GM12878 (cell line): ENCODE data around the gene KRR1. TPM values are rescaled to one million over a fixed set of nuclear protein-coding genes. Genes with fewer than 3 reads are reported as not detected.

Experiments used
- ATAC-seq: fragments of 200-7000 bp; cut with Tn5 transposase; 3 replicates; pipeline ENCODE4 v1.9.1; 2020; ENCODE audit warnings: mild to moderate bottlenecking, moderate library complexity
- Bru-seq: library from RNA; stranded (reverse); fragments of 400-500 nt; gene quantifications from one replicate; lab custom pipeline; 2021; lab: Mats Ljungman, UMichigan
- BruChase-seq, 2 experiments: library from RNA; stranded (reverse); fragments of 400-500 nt; gene quantifications; one replicate each; lab custom pipeline; 2021; lab: Mats Ljungman, UMichigan
- BruUV-seq: library from RNA; stranded (reverse); fragments of 400-500 nt; replicated peaks from 2 replicates; lab custom pipeline; 2021; lab: Mats Ljungman, UMichigan
- CTCF ChIA-PET: fragments of 300-600 bp; sonication (Branson Sonifier 250); formaldehyde crosslinking; extraction: SDS; loops from one replicate; lab custom pipeline; 2021; ENCODE audit warnings: inconsistent platforms; lab: Yijun Ruan, JAX
- POLR2A ChIA-PET: fragments of 350-600 bp; formaldehyde crosslinking; extraction: SDS; loops from one replicate; lab custom pipeline; 2021; ENCODE audit warnings: inconsistent platforms; lab: Charles Lee
- RAD21 ChIA-PET: fragments of 300-600 bp; sonication (Branson Sonifier 250); formaldehyde crosslinking; loops from one replicate; lab custom pipeline; 2023; ENCODE audit warnings: antibody characterized with exemption; ENCODE audit not compliant: unreplicated experiment; lab: Charles Lee
- SMC1A ChIA-PET: fragments of 300-600 bp; sonication (Branson Sonifier 250); formaldehyde crosslinking; loops from one replicate; lab custom pipeline; 2023; ENCODE audit not compliant: unreplicated experiment, uncharacterized antibody; lab: Charles Lee
- DNase-seq: peaks from one replicate; pipeline ENCODE4 v3.0.0-alpha.2; 2011; ENCODE audit warnings: low read depth, low spot score
- FAIRE-seq: peaks from 3 replicates; lab custom pipeline; 2011; peaks lifted over from hg19 to GRCh38; lab: Jason Lieb, UNC
- H2AFZ ChIP-seq: 2 replicates; pipeline ENCODE4 v1.6.0; 2011; ENCODE audit warnings: low read depth, low read length, control low read depth; ENCODE audit not compliant: control insufficient read depth
- H3K27ac ChIP-seq: 2 replicates; pipeline ENCODE4 v1.5.1; 2011; ENCODE audit warnings: control low read depth; ENCODE audit not compliant: control insufficient read depth, insufficient read depth
- H3K27me3 ChIP-seq, 2 experiments: replicated peaks in 1 of 2; 2 replicates each; pipeline versions ENCODE4 v1.6.0 to v1.6.1; 2011; ENCODE audit warnings: low read length in 1 of 2; ENCODE audit not compliant: control insufficient read depth in 2 of 2, insufficient read depth in 2 of 2
- H3K36me3 ChIP-seq, 2 experiments: 2 replicates each; pipeline ENCODE4 v1.5.1; 2011; ENCODE audit warnings: low read length in 1 of 2; ENCODE audit not compliant: control insufficient read depth in 2 of 2, insufficient read depth in 2 of 2
- H3K4me1 ChIP-seq: 2 replicates; pipeline ENCODE4 v1.6.1; 2011; ENCODE audit warnings: mild to moderate bottlenecking, low read length, moderate library complexity, mixed read lengths; ENCODE audit not compliant: control insufficient read depth, insufficient read depth
- H3K4me2 ChIP-seq: 2 replicates; pipeline ENCODE4 v1.6.0; 2011; ENCODE audit warnings: control low read depth; ENCODE audit not compliant: control insufficient read depth, insufficient read depth
- H3K4me3 ChIP-seq: fragments of 200-600 bp; sonication (generic); 2 replicates; pipeline ENCODE4 v1.5.1; 2016
- H3K79me2 ChIP-seq: 2 replicates; pipeline ENCODE4 v1.6.0; 2011; ENCODE audit warnings: low read length; ENCODE audit not compliant: control insufficient read depth, insufficient read depth
- H3K9ac ChIP-seq: 2 replicates; pipeline ENCODE4 v1.8.0; 2011; ENCODE audit warnings: low read length, control low read depth, mixed read lengths; ENCODE audit not compliant: control insufficient read depth, insufficient read depth
- H3K9me3 ChIP-seq: replicated peaks from 3 replicates; pipeline ENCODE4 v1.5.1; 2011; ENCODE audit warnings: mild to moderate bottlenecking, low read length; ENCODE audit not compliant: control insufficient read depth, insufficient read depth
- H4K20me1 ChIP-seq: 2 replicates; pipeline ENCODE4 v1.6.0; 2011; ENCODE audit not compliant: control insufficient read depth, insufficient read depth
- BACH1 ChIP-seq: fragments of 450-650 bp; IDR thresholded peaks from 2 replicates; pipeline ENCODE4 v1.6.1; 2017; ENCODE audit warnings: mild to moderate bottlenecking, borderline replicate concordance
- BCL11A ChIP-seq: IDR thresholded peaks from 2 replicates; pipeline ENCODE4 v1.6.1; 2011; ENCODE audit warnings: low read depth, low read length
- CEBPB ChIP-seq, 2 experiments: fragments of 150-350 bp in 1 of 2; IDR thresholded peaks; 2 replicates each; pipeline ENCODE4 v1.6.1; 2012 to 2014; ENCODE audit warnings: low read depth in 2 of 2, low read length in 2 of 2, borderline replicate concordance in 1 of 2, inconsistent platforms in 1 of 2
- HDAC2 ChIP-seq: fragments of 200-600 bp; sonication (generic); IDR thresholded peaks from 2 replicates; pipeline ENCODE4 v1.6.1; 2017
- HDAC6 ChIP-seq: fragments of 200-600 bp; sonication (generic); IDR thresholded peaks from one replicate; pipeline ENCODE4 v1.8.0; 2017; ENCODE audit warnings: antibody characterized with exemption; ENCODE audit not compliant: unreplicated experiment
- KAT2A ChIP-seq: conservative IDR thresholded peaks from 2 replicates; pipeline ENCODE4 v1.6.1; 2011; ENCODE audit warnings: low read depth, low read length; ENCODE audit not compliant: control insufficient read depth
- PML ChIP-seq: IDR thresholded peaks from 2 replicates; pipeline ENCODE4 v1.6.1; 2012; ENCODE audit warnings: low read length, inconsistent platforms
- SIN3A ChIP-seq: IDR thresholded peaks from 2 replicates; pipeline ENCODE4 v1.6.1; 2012; ENCODE audit warnings: low read depth, low read length, improper control_type of control experiment
- ZZZ3 ChIP-seq: IDR thresholded peaks from 2 replicates; pipeline ENCODE4 v1.6.1; 2011; ENCODE audit warnings: low read depth; ENCODE audit not compliant: control insufficient read depth, insufficient read length
- WGBS: methylation state at CpG from one replicate; pipeline ENCODE4 v1.1.6; 2016; ENCODE audit warnings: low lambda C conversion rate; ENCODE audit not compliant: insufficient replicate concordance, insufficient coverage; ENCODE audit errors: missing lambda C conversion rate; 5-methylcytosine and 5-hydroxymethylcytosine counted together
- in situ Hi-C: fragments of 300-500 bp; cut with MboI; formaldehyde crosslinking; loops from 9 replicates; pipeline ENCODE4 v1.14.3; 2018; ENCODE audit warnings: mixed read lengths
- intact Hi-C: fragments of 100-400 bp; cut with micrococcal nuclease; formaldehyde crosslinking; loops from one replicate; pipeline ENCODE4 v1.14.2; 2022; ENCODE audit not compliant: unreplicated experiment
- long read RNA-seq, 2 experiments: library from polyadenylated mRNA; unstranded; transcript quantifications; one replicate each; pipeline ENCODE4 v2.0.0, GENCODE V29; 2019 to 2020
- polyA minus RNA-seq, 3 experiments: library from RNA; depleted of rRNA, polyadenylated mRNA; stranded (reverse); fragments of >200 nt; gene quantifications; 2 replicates each; pipeline ENCODE4 v1.2.3, GENCODE V29; 2011
- polyA plus RNA-seq, 11 experiments: library from polyadenylated mRNA; depleted of rRNA in 4 of 11; unstranded in 6 of 11; stranded (reverse) in 5 of 11; fragments of >200 nt; fragmentation: Nextera tagmentation in 4 of 11; fragmentation: Illumina TruSeq in 1 of 11; extraction: Ambion mirVana in 4 of 11; extraction: Trizol in 1 of 11; gene quantifications; 1 replicate in 1 of 11; 2 replicates in 10 of 11; pipeline versions ENCODE4 v1.2.1 to v1.2.3, GENCODE V29; 2011 to 2016; ENCODE audit warnings: inconsistent platforms in 2 of 11, missing spikeins in 2 of 11, low read depth in 1 of 11
- total RNA-seq, 4 experiments: library from RNA; depleted of rRNA in 3 of 4; stranded (reverse); fragments of >200 nt in 3 of 4; fragmentation: Illumina TruSeq in 1 of 4; extraction: Trizol in 1 of 4; gene quantifications; 2 replicates each; pipeline versions ENCODE4 v1.2.1 to v1.2.3, GENCODE V29; 2013 to 2021
- TF ChIP-seq, protein P1 (sequence below), 3 experiments: IDR thresholded peaks in 2 of 3; conservative IDR thresholded peaks in 1 of 3; 2 replicates each; pipeline ENCODE4 v1.5.1; 2011; ENCODE audit warnings: low read depth in 3 of 3, low read length in 3 of 3, mild to moderate bottlenecking in 3 of 3, control low read depth in 2 of 3, moderate library complexity in 2 of 3, inconsistent platforms in 1 of 3, mixed read lengths in 1 of 3; ENCODE audit not compliant: control insufficient read depth in 2 of 3, insufficient read depth in 1 of 3; ENCODE audit errors: extremely low read depth in 1 of 3
- TF ChIP-seq, protein P2 (sequence below): IDR thresholded peaks from 2 replicates; pipeline ENCODE4 v1.6.1; 2011; ENCODE audit warnings: borderline replicate concordance, low read depth, mild to moderate bottlenecking, moderate library complexity, mixed read lengths, low read length; ENCODE audit not compliant: insufficient read depth; ENCODE audit errors: extremely low read length
- TF ChIP-seq, protein P3 (sequence below): IDR thresholded peaks from 2 replicates; pipeline ENCODE4 v1.6.1; 2012; ENCODE audit warnings: low read length, inconsistent platforms

The KRR1 gene
- 107 and 113 TPM in 2 replicates for total RNA-seq (2013; cell fraction: nucleolus; rRNA removed)
- 29.6 and 40.7 TPM in 2 replicates for total RNA-seq (2014; rRNA removed)
- total RNA-seq (2014; rRNA removed; fragmentation: Illumina TruSeq; extraction: Trizol) = 98.4 and 103 TPM in 2 replicates
- 69.8 and 73.1 TPM in 2 replicates for total RNA-seq (2021)
- 25.6 TPM for polyA plus RNA-seq (2011; ENCODE audit: low read depth)
- 61.6 and 119 TPM in 2 replicates for polyA plus RNA-seq (2011; rRNA removed)
- polyA plus RNA-seq (2011; cell fraction: cytosol; rRNA removed) = 10.9 and 13.6 TPM in 2 replicates
- 50.4 and 53.7 TPM in 2 replicates for polyA plus RNA-seq (2011; cell fraction: nucleus; rRNA removed)
- polyA plus RNA-seq (2012) = 35.8 and 43.2 TPM in 2 replicates
- polyA plus RNA-seq (2014; fragmentation: Illumina TruSeq; extraction: Trizol) = 76.1 and 89.3 TPM in 2 replicates
- polyA plus RNA-seq (2014; fragmentation: Nextera tagmentation; extraction: Ambion mirVana) = 10 to 100 TPM; 74.4 to 81.0 TPM
- 44.0 and 62.1 TPM in 2 replicates for polyA plus RNA-seq (2014; rRNA removed)
- polyA plus RNA-seq (2016; fragmentation: Nextera tagmentation; extraction: Ambion mirVana) = 10 to 100 TPM; 80.9 to 85.7 TPM
- polyA minus RNA-seq (2011; rRNA and poly(A)+ RNA removed) = 25.9 and 46.3 TPM in 2 replicates
- 10.6 and 14.0 TPM in 2 replicates for polyA minus RNA-seq (2011; cell fraction: cytosol; rRNA and poly(A)+ RNA removed)
- polyA minus RNA-seq (2011; cell fraction: nucleus; rRNA and poly(A)+ RNA removed) = 46.4 and 62.6 TPM in 2 replicates
- Bru-seq, nascent RNA = percentile 95 among the genes with signal in this experiment
- percentile 92 among the genes with signal in this experiment for BruChase-seq, experiment 1, labeled RNA remaining after a 6-hour chase
- percentile 95 among the genes with signal in this experiment for BruChase-seq, experiment 2, labeled RNA remaining after a 2-hour chase
- long read RNA-seq, experiment 1, full-length matches to known transcripts = 44 of 61 reads
- long read RNA-seq, experiment 1, partial matches to known transcripts = 11 of 61 reads
- long read RNA-seq, experiment 1, other reads (novel, unspliced or antisense) = 6 of 61 reads
- long read RNA-seq, experiment 2, full-length matches to known transcripts = 280 of 413 reads
- long read RNA-seq, experiment 2, partial matches to known transcripts = 77 of 413 reads
- long read RNA-seq, experiment 2, other reads (novel, unspliced or antisense) = 56 of 413 reads

DNA sequence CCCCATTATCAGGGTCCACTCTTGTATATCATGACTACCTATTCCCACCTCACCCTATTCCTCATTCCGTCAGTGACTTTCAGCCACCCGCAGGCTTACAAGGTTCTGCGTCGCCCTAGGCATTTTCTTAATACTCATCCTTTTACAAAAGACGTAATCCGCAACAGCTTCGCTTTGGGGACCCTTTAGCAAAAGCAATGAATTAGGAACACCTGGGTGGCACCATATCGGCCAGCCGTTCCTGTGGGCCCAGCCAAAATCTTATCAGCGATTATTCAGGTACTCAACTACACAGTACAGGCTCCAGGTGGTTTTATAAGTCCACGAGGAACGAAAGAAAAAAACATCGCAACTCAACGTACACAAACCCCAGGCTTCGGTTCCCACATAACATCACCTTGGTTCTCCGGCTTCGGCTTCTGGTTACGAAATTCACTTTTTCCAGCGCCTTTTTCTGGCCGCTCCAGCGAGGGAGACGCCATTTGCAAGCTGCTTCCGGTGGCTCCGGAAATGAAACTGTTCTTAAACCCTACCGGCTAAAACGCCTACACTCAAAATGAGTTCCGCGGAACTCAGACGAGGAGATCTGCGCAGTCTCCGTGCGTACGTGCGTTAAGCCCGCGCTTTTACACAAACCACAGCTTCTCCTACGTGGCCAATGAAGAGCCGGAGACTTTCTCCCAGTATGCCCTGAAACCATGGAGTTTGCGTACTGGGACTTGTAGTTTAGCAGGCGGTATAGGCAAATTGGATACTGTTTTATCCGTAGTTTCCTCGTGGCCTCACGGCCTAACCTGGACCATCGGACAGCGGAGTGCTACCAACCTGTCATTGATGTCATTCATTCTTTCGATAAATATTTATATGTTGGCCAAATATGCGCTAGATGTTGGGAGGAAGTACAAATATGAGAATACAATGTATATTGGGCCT lies at the start of gene KRR1:
KRR1 (minus strand) TSS at position 494 of the 933 bp plus-strand sequence; CDS start at position 482, 12 bp downstream.
- intact Hi-C loops = loop anchor here (1.0 to 5.0 kb wide), 4 partner anchors 120 to 1046 kb away; partner anchors contain the start of genes BBS10, GLIPR1L2, OSBPL8 and PHLDA1
- CTCF ChIA-PET = interaction anchor here (0.7 to 6.6 kb wide), 13 partner anchors 9 to 1075 kb away, joined by 3 to 137 read pairs (median 4); partner anchors contain the start of genes BBS10, GLIPR1, GLIPR1L1 and GLIPR1L2
- Histone ChIP-seq H3K4me3 (peak within 1 kb of the TSS; percentile 76), H3K79me2 (peaks cover 43% of the 10 kb centered on the region), H3K27ac (peak within 1 kb of the TSS; percentile 85), H2AFZ (peak within 1 kb of the TSS; percentile 97), H3K27me3 (no peaks in the 10 kb centered on the region), H3K9me3 (no peaks in the 10 kb centered on the region; the same call in 2 of the 3 replicates), H4K20me1 (no peaks in the 10 kb centered on the region), H3K9ac (peak within 1 kb of the TSS; percentile 89), H3K36me3 (peaks cover 0 to 7% of the 10 kb centered on the region in 2 experiments; a peak in 1 of 4 replicates), H3K4me1 (no peaks in the 10 kb centered on the region; the same call in 1 of the 2 replicates), H3K4me2 (peak within 1 kb of the TSS; percentile 80)
- DNase-seq (peak; percentile 89), ATAC-seq (peak; percentile 93), FAIRE-seq (peak; percentile 99)
- BruUV-seq = no TSS peak
- SMC1A ChIA-PET = interaction anchor here (0.6 to 3.2 kb wide), 18 partner anchors 12 to 836 kb away, joined by 3 to 19 read pairs (median 3); partner anchors contain the start of gene PHLDA1
- in situ Hi-C loops = no loop called here
- RAD21 ChIA-PET = interaction anchor here (0.8 to 4.0 kb wide), 9 partner anchors 15 to 836 kb away, joined by 3 to 21 read pairs (median 6); partner anchors contain the start of genes BBS10 and PHLDA1
- POLR2A ChIA-PET = interaction anchor here (0.6 to 1.7 kb wide), 4 partner anchors 26 to 521 kb away, joined by 3 to 6 read pairs (median 3); no protein-coding TSS in a partner anchor
- 11% methylated on average over 47 of the region's 47 CpGs for WGBS
- TF ChIP-seq SIN3A = peak; percentile 88
- no peak for TF ChIP-seq CEBPB (IDR thresholded peaks at IDR 0.05; ENCODE audit: borderline replicate concordance in 1 of 2, low read depth in 2 of 2, low read length in 2 of 2)
- TF ChIP-seq, protein P1, sequence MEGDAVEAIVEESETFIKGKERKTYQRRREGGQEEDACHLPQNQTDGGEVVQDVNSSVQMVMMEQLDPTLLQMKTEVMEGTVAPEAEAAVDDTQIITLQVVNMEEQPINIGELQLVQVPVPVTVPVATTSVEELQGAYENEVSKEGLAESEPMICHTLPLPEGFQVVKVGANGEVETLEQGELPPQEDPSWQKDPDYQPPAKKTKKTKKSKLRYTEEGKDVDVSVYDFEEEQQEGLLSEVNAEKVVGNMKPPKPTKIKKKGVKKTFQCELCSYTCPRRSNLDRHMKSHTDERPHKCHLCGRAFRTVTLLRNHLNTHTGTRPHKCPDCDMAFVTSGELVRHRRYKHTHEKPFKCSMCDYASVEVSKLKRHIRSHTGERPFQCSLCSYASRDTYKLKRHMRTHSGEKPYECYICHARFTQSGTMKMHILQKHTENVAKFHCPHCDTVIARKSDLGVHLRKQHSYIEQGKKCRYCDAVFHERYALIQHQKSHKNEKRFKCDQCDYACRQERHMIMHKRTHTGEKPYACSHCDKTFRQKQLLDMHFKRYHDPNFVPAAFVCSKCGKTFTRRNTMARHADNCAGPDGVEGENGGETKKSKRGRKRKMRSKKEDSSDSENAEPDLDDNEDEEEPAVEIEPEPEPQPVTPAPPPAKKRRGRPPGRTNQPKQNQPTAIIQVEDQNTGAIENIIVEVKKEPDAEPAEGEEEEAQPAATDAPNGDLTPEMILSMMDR (IDR thresholded peaks at IDR 0.05 in 2 of 3, conservative IDR thresholded peaks at IDR 0.05 in 1 of 3; ENCODE audit: control insufficient read depth in 2 of 3, extremely low read depth in 1 of 3, insufficient read depth in 1 of 3, low read depth in 3 of 3, low read length in 3 of 3) = no peak
- no peak for TF ChIP-seq KAT2A
- TF ChIP-seq BACH1 = no peak
- TF ChIP-seq BCL11A = no peak
- TF ChIP-seq, protein P2, sequence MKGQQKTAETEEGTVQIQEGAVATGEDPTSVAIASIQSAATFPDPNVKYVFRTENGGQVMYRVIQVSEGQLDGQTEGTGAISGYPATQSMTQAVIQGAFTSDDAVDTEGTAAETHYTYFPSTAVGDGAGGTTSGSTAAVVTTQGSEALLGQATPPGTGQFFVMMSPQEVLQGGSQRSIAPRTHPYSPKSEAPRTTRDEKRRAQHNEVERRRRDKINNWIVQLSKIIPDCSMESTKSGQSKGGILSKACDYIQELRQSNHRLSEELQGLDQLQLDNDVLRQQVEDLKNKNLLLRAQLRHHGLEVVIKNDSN = no peak
- no peak for TF ChIP-seq ZZZ3
- TF ChIP-seq, protein P3, sequence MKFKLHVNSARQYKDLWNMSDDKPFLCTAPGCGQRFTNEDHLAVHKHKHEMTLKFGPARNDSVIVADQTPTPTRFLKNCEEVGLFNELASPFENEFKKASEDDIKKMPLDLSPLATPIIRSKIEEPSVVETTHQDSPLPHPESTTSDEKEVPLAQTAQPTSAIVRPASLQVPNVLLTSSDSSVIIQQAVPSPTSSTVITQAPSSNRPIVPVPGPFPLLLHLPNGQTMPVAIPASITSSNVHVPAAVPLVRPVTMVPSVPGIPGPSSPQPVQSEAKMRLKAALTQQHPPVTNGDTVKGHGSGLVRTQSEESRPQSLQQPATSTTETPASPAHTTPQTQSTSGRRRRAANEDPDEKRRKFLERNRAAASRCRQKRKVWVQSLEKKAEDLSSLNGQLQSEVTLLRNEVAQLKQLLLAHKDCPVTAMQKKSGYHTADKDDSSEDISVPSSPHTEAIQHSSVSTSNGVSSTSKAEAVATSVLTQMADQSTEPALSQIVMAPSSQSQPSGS = peak; percentile 81
- TF ChIP-seq HDAC2 = peak; percentile 86; the same call in 1 of the 2 replicates
- TF ChIP-seq PML = peak; percentile 95
- no peak for TF ChIP-seq HDAC6
